NB4 (cell line): ENCODE results near the gene MAGI2.

ENCODE experiments used
- DNase-seq: peaks from one replicate; pipeline ENCODE4 v3.0.0; 2010; ENCODE audit warnings: low read depth
- H3K4me3 ChIP-seq: one replicate; pipeline ENCODE4 v1.5.1; 2011; ENCODE audit warnings: mild to moderate bottlenecking, low read depth, low read length, moderate library complexity
- CTCF ChIP-seq: IDR thresholded peaks from one replicate; pipeline ENCODE4 v1.5.1; 2012; ENCODE audit warnings: low read depth, low read length
- MAX ChIP-seq: IDR thresholded peaks from 2 replicates; pipeline ENCODE4 v1.6.1; 2011; ENCODE audit warnings: low read depth, low read length
- MYC ChIP-seq: IDR thresholded peaks from 2 replicates; pipeline ENCODE4 v1.6.1; 2011; ENCODE audit warnings: low read depth, low read length
- POLR2A ChIP-seq: IDR thresholded peaks from 2 replicates; pipeline ENCODE4 v1.6.1; 2011; ENCODE audit warnings: mild to moderate bottlenecking; ENCODE audit not compliant: insufficient read length; ENCODE audit errors: extremely low read depth

MAGI2 gene

GRCh38 chr7:78568690-78569089 is 884.8 kb downstream of the MAGI2 start:
- DNase-seq = no peak
- H3K4me3 ChIP-seq = no peak overlapping the region
- TF ChIP-seq POLR2A (no peak), MAX (no peak), MYC (no peak), CTCF (no peak)

GRCh38 chr7:78567836-78568235 is 885.6 kb downstream of the MAGI2 start:
- no peak overlapping the region for H3K4me3 ChIP-seq
- TF ChIP-seq MYC = no peak
- TF ChIP-seq CTCF = no peak
- no peak for TF ChIP-seq MAX
- TF ChIP-seq POLR2A = no peak
- no peak for DNase-seq

GRCh38 chr7:78565784-78566183 is 887.7 kb downstream of the MAGI2 start:
- TF ChIP-seq POLR2A (no peak), CTCF (no peak), MYC (no peak), MAX (no peak)
- no peak for DNase-seq
- H3K4me3 ChIP-seq = no peak overlapping the region

GRCh38 chr7:78563191-78563590 is 890.3 kb downstream of the MAGI2 start:
- no peak overlapping the region for H3K4me3 ChIP-seq
- no peak for DNase-seq
- TF ChIP-seq CTCF (no peak), POLR2A (no peak), MAX (no peak), MYC (no peak)

- TF ChIP-seq MYC (no peak), MAX (no peak), POLR2A (no peak), CTCF (no peak)
- no peak overlapping the region for H3K4me3 ChIP-seq
- no peak for DNase-seq
Measured at GRCh38 chr7:78562191-78562590, 891.3 kb downstream of the MAGI2 start.

GRCh38 chr7:78558566-78558965 is 894.9 kb downstream of the MAGI2 start:
- no peak for TF ChIP-seq CTCF
- no peak for TF ChIP-seq POLR2A
- no peak for TF ChIP-seq MAX
- no peak for TF ChIP-seq MYC
- H3K4me3 ChIP-seq = no peak overlapping the region
- no peak for DNase-seq
